GM13977 (cell line): ENCODE data around the gene RPRD1A.

Experiments
- DNase-seq: peaks from one replicate; pipeline ENCODE4 v3.0.0; 2012; ENCODE audit warnings: low spot score
- CTCF ChIP-seq: IDR thresholded peaks from 2 replicates; pipeline ENCODE4 v1.5.1; 2012; ENCODE audit warnings: mild to moderate bottlenecking, control low read depth; ENCODE audit not compliant: insufficient read depth; ENCODE audit errors: extremely low read depth, missing control alignments
- in situ Hi-C: fragments of 300-500 bp; cut with MboI; formaldehyde crosslinking; loops from one replicate; pipeline ENCODE4 v1.12.0; 2022; ENCODE audit warnings: low sequenced_read_pairs, low pct_unique_long_range_greater_than_20kb, mixed read lengths, inconsistent platforms; ENCODE audit not compliant: unreplicated experiment

RPRD1A gene

GRCh38 chr18:36047521-36047920 lies 19.8 kb downstream of the RPRD1A start:
- in situ Hi-C loops: no loop called here
- no peak for TF ChIP-seq CTCF
- no peak for DNase-seq

GRCh38 chr18:36046898-36047297 lies 20.5 kb downstream of the RPRD1A start:
- in situ Hi-C loops: no loop called here
- TF ChIP-seq CTCF: no peak
- no peak for DNase-seq

GRCh38 chr18:36045241-36045991 lies 21.9 kb downstream of the RPRD1A start:
- in situ Hi-C loops: no loop called here
- DNase-seq: no peak
- no peak for TF ChIP-seq CTCF

- in situ Hi-C loops: no loop called here
- TF ChIP-seq CTCF: no peak
- no peak for DNase-seq
Observed at GRCh38 chr18:36043153-36043552, 24.2 kb downstream of the RPRD1A start.

GRCh38 chr18:36041146-36041545 lies 26.2 kb downstream of the RPRD1A start:
- in situ Hi-C loops: no loop called here
- no peak for TF ChIP-seq CTCF
- no peak for DNase-seq

GRCh38 chr18:36038102-36038663 lies 29.2 kb downstream of the RPRD1A start:
- no peak for DNase-seq
- in situ Hi-C loops: no loop called here
- TF ChIP-seq CTCF: no peak

- in situ Hi-C loops: no loop called here
- no peak for TF ChIP-seq CTCF
- no peak for DNase-seq
Observed at GRCh38 chr18:36035253-36035652, 32.1 kb downstream of the RPRD1A start.
